IPS-18a (cell line): Measurements from ENCODE around the gene SGMS2.

Experiments used
- H3K27ac ChIP-seq: one replicate; pipeline ENCODE4 v1.5.1; 2013; ENCODE audit warnings: low read length
- H3K27me3 ChIP-seq: one replicate; pipeline ENCODE4 v1.6.1; 2013; ENCODE audit warnings: mild to moderate bottlenecking, low read length; ENCODE audit not compliant: control insufficient read depth, insufficient read depth
- H3K36me3 ChIP-seq: one replicate; pipeline ENCODE4 v1.6.1; 2013; ENCODE audit warnings: low read depth, low read length; ENCODE audit not compliant: control insufficient read depth
- H3K4me1 ChIP-seq: one replicate; pipeline ENCODE4 v1.6.1; 2013; ENCODE audit warnings: low read depth, low read length; ENCODE audit not compliant: control insufficient read depth
- H3K4me3 ChIP-seq: one replicate; pipeline ENCODE4 v1.5.1; 2013; ENCODE audit warnings: low read length
- H3K9ac ChIP-seq: one replicate; pipeline ENCODE4 v1.6.1; 2013; ENCODE audit warnings: mild to moderate bottlenecking, low read length, moderate library complexity
- H3K9me3 ChIP-seq: one replicate; pipeline ENCODE4 v1.6.1; 2013; ENCODE audit warnings: low read depth, low read length; ENCODE audit not compliant: control insufficient read depth

SGMS2 gene

GRCh38 chr4:107832275-107832807 is 7.6 kb downstream of the SGMS2 start:
- Histone ChIP-seq H3K4me3 (no peak overlapping the region), H3K9ac (no peak overlapping the region), H3K4me1 (no peaks in the 10 kb centered on the region), H3K36me3 (no peaks in the 10 kb centered on the region), H3K27ac (no peak overlapping the region), H3K27me3 (peaks cover 22% of the 10 kb centered on the region), H3K9me3 (peaks cover 4% of the 10 kb centered on the region)

- no peak overlapping the region for H3K9ac ChIP-seq
- H3K9me3 ChIP-seq, result peaks cover 4% of the 10 kb centered on the region
- H3K36me3 ChIP-seq, result no peaks in the 10 kb centered on the region
- no peaks in the 10 kb centered on the region for H3K4me1 ChIP-seq
- H3K4me3 ChIP-seq, result no peak overlapping the region
- no peak overlapping the region for H3K27ac ChIP-seq
- H3K27me3 ChIP-seq, result peaks cover 5% of the 10 kb centered on the region
Measured at GRCh38 chr4:107834241-107834794, 9.6 kb downstream of the SGMS2 start.

- Histone ChIP-seq H3K9me3 (peaks cover 4% of the 10 kb centered on the region), H3K4me1 (no peaks in the 10 kb centered on the region), H3K27ac (no peak overlapping the region), H3K27me3 (peaks cover 5% of the 10 kb centered on the region), H3K4me3 (no peak overlapping the region), H3K9ac (no peak overlapping the region), H3K36me3 (no peaks in the 10 kb centered on the region)
Measured at GRCh38 chr4:107835406-107835805, 10.7 kb downstream of the SGMS2 start.

GRCh38 chr4:107837317-107837716 is 12.6 kb downstream of the SGMS2 start:
- Histone ChIP-seq H3K4me1 (no peaks in the 10 kb centered on the region), H3K36me3 (no peaks in the 10 kb centered on the region), H3K4me3 (no peak overlapping the region), H3K9me3 (peaks cover 4% of the 10 kb centered on the region), H3K9ac (no peak overlapping the region), H3K27ac (no peak overlapping the region), H3K27me3 (no peaks in the 10 kb centered on the region)

GRCh38 chr4:107837776-107838618 is 13.3 kb downstream of the SGMS2 start:
- no peaks in the 10 kb centered on the region for H3K27me3 ChIP-seq
- H3K36me3 ChIP-seq, result no peaks in the 10 kb centered on the region
- peaks cover 4% of the 10 kb centered on the region for H3K9me3 ChIP-seq
- H3K27ac ChIP-seq, result no peak overlapping the region
- no peak overlapping the region for H3K4me3 ChIP-seq
- no peak overlapping the region for H3K9ac ChIP-seq
- H3K4me1 ChIP-seq, result no peaks in the 10 kb centered on the region

- Histone ChIP-seq H3K9me3 (no peaks in the 10 kb centered on the region), H3K9ac (no peak overlapping the region), H3K4me1 (no peaks in the 10 kb centered on the region), H3K27me3 (no peaks in the 10 kb centered on the region), H3K27ac (no peak overlapping the region), H3K4me3 (no peak overlapping the region), H3K36me3 (no peaks in the 10 kb centered on the region)
Measured at GRCh38 chr4:107838861-107839565, 14.3 kb downstream of the SGMS2 start.

GRCh38 chr4:107843391-107843790 is 18.7 kb downstream of the SGMS2 start:
- H3K27ac ChIP-seq, result no peak overlapping the region
- peaks cover 6% of the 10 kb centered on the region for H3K9me3 ChIP-seq
- no peak overlapping the region for H3K9ac ChIP-seq
- no peaks in the 10 kb centered on the region for H3K4me1 ChIP-seq
- no peaks in the 10 kb centered on the region for H3K36me3 ChIP-seq
- no peaks in the 10 kb centered on the region for H3K27me3 ChIP-seq
- no peak overlapping the region for H3K4me3 ChIP-seq

GRCh38 chr4:107845681-107846080 is 20.9 kb downstream of the SGMS2 start:
- Histone ChIP-seq H3K9ac (no peak overlapping the region), H3K4me1 (no peaks in the 10 kb centered on the region), H3K27me3 (no peaks in the 10 kb centered on the region), H3K9me3 (peaks cover 6% of the 10 kb centered on the region), H3K36me3 (no peaks in the 10 kb centered on the region), H3K27ac (no peak overlapping the region), H3K4me3 (no peak overlapping the region)

GRCh38 chr4:107850438-107850837 is 25.7 kb downstream of the SGMS2 start:
- H3K36me3 ChIP-seq, result no peaks in the 10 kb centered on the region
- H3K27ac ChIP-seq, result no peak overlapping the region
- no peak overlapping the region for H3K9ac ChIP-seq
- H3K27me3 ChIP-seq, result no peaks in the 10 kb centered on the region
- peaks cover 4% of the 10 kb centered on the region for H3K4me1 ChIP-seq
- H3K9me3 ChIP-seq, result peaks cover 6% of the 10 kb centered on the region
- H3K4me3 ChIP-seq, result no peak overlapping the region

- H3K27ac ChIP-seq, result no peak overlapping the region
- H3K4me1 ChIP-seq, result peaks cover 6% of the 10 kb centered on the region
- H3K36me3 ChIP-seq, result no peaks in the 10 kb centered on the region
- no peaks in the 10 kb centered on the region for H3K27me3 ChIP-seq
- H3K9me3 ChIP-seq, result no peaks in the 10 kb centered on the region
- H3K9ac ChIP-seq, result no peak overlapping the region
- H3K4me3 ChIP-seq, result no peak overlapping the region
Measured at GRCh38 chr4:107853444-107854355, 29.0 kb downstream of the SGMS2 start.
